ENCODE measurements around the gene ACOT12. TPM values are rescaled to one million over a fixed set of nuclear protein-coding genes. Genes with fewer than 3 reads are reported as not detected.

The ACOT12 gene
- total RNA-seq, 1 donor from 2014 or later: not detected

- DNase-seq: no peak
- Histone ChIP-seq H3K27me3 (ENCODE audit: low read depth) (no peaks in the 10 kb centered on the region), H3K27ac (replicated peaks) (no peak overlapping the region), H3K9me3 (replicated peaks) (no peaks in the 10 kb centered on the region), H3K4me1 (no peaks in the 10 kb centered on the region), H3K36me3 (peaks cover 41% of the 10 kb centered on the region), H3K4me3 (no peak overlapping the region)
- no peak for TF ChIP-seq CTCF (IDR thresholded peaks at IDR 0.05; ENCODE audit: borderline replicate concordance)
- intact Hi-C loops (cut with micrococcal nuclease): no loop called here
These were observed 78.6 kb downstream of the ACOT12 start for GRCh38 chr5:81315336-81315735.

GRCh38 chr5:81314581-81314980 lies 79.4 kb downstream of the ACOT12 start:
- no peaks in the 10 kb centered on the region for H3K9me3 ChIP-seq (replicated peaks)
- peaks cover 47% of the 10 kb centered on the region for H3K36me3 ChIP-seq
- H3K4me3 ChIP-seq: no peak overlapping the region
- no peaks in the 10 kb centered on the region for H3K4me1 ChIP-seq
- no peaks in the 10 kb centered on the region for H3K27me3 ChIP-seq (ENCODE audit: low read depth)
- intact Hi-C loops (cut with micrococcal nuclease): no loop called here
- no peak for TF ChIP-seq CTCF (IDR thresholded peaks at IDR 0.05; ENCODE audit: borderline replicate concordance)
- DNase-seq: no peak
- H3K27ac ChIP-seq (replicated peaks): no peak overlapping the region

- Histone ChIP-seq H3K9me3 (replicated peaks) (no peaks in the 10 kb centered on the region), H3K27ac (replicated peaks) (no peak overlapping the region), H3K4me3 (no peak overlapping the region), H3K27me3 (ENCODE audit: low read depth) (no peaks in the 10 kb centered on the region), H3K4me1 (no peaks in the 10 kb centered on the region), H3K36me3 (peaks cover 56% of the 10 kb centered on the region)
- intact Hi-C loops (cut with micrococcal nuclease): no loop called here
- TF ChIP-seq CTCF (IDR thresholded peaks at IDR 0.05; ENCODE audit: borderline replicate concordance): no peak
- DNase-seq: no peak
These were observed 80.2 kb downstream of the ACOT12 start for GRCh38 chr5:81313686-81314085.

- H3K9me3 ChIP-seq (replicated peaks): no peaks in the 10 kb centered on the region
- no peaks in the 10 kb centered on the region for H3K27me3 ChIP-seq (ENCODE audit: low read depth)
- H3K36me3 ChIP-seq: peaks cover 57% of the 10 kb centered on the region
- H3K27ac ChIP-seq (replicated peaks): no peak overlapping the region
- no peak for TF ChIP-seq CTCF (IDR thresholded peaks at IDR 0.05; ENCODE audit: borderline replicate concordance)
- H3K4me1 ChIP-seq: no peaks in the 10 kb centered on the region
- no peak for DNase-seq
- intact Hi-C loops (cut with micrococcal nuclease): no loop called here
- H3K4me3 ChIP-seq: no peak overlapping the region
These were observed 80.7 kb downstream of the ACOT12 start for GRCh38 chr5:81313278-81313677.

GRCh38 chr5:81310402-81311063 lies 83.4 kb downstream of the ACOT12 start:
- Histone ChIP-seq H3K9me3 (replicated peaks) (no peaks in the 10 kb centered on the region), H3K4me1 (no peaks in the 10 kb centered on the region), H3K27ac (replicated peaks) (no peak overlapping the region), H3K27me3 (ENCODE audit: low read depth) (no peaks in the 10 kb centered on the region), H3K36me3 (peaks cover 57% of the 10 kb centered on the region), H3K4me3 (no peak overlapping the region)
- intact Hi-C loops (cut with micrococcal nuclease): no loop called here
- no peak for DNase-seq
- TF ChIP-seq CTCF (IDR thresholded peaks at IDR 0.05; ENCODE audit: borderline replicate concordance): no peak

Data from left ventricle myocardium inferior (tissue), 1 donor.